DLD1 (cell line): ENCODE data around the gene TECTA.

Experiments
- in situ Hi-C: cut with HindIII; loops from 2 replicates; pipeline ENCODE4 v1.10.0; 2017; ENCODE audit warnings: low sequenced_read_pairs

TECTA gene

DNA sequence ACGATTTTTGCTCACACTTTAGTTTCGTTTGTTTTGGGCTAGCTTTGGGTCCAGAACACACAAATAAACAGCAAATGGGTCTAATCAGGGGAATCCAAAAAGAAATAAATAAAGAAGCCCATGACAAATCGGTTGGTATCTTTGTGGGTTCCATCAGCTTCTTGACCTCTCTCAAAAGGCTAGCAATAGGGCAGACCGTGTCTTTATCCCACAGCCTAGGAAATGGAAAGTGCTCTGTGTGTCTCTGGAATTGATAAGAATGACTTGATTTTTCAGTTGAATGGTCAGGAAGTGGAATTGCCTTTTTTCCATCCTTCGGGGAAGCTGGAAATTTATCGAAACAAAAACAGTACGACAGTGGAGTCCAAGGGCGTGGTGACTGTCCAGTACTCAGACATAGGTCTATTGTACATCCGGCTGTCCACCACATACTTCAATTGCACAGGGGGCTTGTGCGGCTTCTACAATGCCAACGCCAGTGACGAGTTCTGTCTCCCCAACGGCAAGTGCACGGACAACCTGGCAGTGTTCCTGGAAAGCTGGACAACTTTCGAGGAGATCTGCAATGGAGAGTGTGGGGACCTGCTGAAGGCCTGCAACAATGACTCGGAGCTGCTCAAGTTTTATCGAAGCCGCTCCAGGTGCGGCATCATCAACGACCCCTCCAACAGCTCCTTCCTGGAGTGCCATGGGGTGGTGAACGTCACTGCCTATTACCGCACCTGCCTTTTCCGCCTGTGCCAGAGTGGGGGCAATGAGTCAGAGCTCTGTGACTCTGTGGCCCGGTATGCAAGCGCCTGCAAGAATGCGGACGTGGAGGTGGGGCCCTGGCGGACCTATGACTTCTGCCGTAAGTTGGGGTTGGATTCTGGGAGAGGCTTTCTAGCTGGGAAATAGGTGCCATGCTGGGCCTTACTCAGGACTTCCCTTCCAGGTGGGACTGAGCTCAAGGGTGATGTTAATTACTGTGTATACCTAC lies 28.6 kb downstream of the TECTA start:
- in situ Hi-C loops: no loop called here

DNA sequence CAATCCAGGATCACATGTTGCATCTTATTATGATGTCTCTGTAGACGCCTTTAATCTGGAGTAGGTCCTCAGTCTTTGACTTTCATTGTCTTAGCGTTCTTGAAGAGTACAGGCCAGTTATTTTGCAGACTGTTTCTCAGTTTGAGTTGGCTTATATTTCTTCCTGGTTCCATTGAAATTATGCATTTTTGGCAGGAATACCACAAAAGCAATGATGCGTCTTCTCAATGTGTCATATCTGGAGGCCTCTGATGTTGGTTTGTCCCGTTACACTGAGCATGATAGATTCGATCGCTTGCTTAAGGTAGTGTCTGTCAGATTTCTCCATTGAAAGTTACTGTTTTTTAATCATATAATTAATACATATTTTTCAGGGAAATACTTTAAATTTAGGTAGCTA lies 30.6 kb downstream of the TECTA start:
- in situ Hi-C loops: no loop called here

- in situ Hi-C loops: no loop called here
These were observed 31.4 kb downstream of the TECTA start for GRCh38 chr11:121132211-121132976.

- in situ Hi-C loops: no loop called here
These were observed 33.8 kb downstream of the TECTA start for GRCh38 chr11:121134741-121135312.

GRCh38 chr11:121137005-121137404 lies 36.0 kb downstream of the TECTA start:
- in situ Hi-C loops: no loop called here

GRCh38 chr11:121138259-121138658 lies 37.2 kb downstream of the TECTA start:
- in situ Hi-C loops: no loop called here

DNA sequence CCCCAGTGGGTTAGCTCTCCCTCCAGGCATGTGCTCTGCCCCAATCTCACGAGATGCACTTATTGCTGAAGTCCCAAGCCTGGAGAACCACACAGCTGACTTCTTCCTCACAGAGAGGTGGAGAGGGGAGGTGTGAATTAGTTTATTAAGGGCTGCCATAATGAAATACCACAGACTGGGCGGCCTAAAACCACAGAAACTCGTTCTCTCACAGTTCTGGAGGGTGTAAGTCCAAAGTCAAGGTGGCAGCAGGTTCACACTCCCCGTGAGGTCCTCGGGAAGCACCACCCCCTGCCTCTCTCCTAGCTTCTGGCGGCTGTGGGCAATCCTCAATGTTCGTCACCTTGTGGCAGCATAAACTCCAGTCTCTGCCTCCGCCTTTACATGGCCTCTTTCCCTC lies 39.3 kb downstream of the TECTA start:
- in situ Hi-C loops: no loop called here

- in situ Hi-C loops: no loop called here
These were observed 40.0 kb downstream of the TECTA start for GRCh38 chr11:121141066-121141465.

- in situ Hi-C loops: no loop called here
These were observed 42.9 kb downstream of the TECTA start for GRCh38 chr11:121143921-121144320.

- in situ Hi-C loops: no loop called here
These were observed 43.7 kb downstream of the TECTA start for GRCh38 chr11:121144723-121145122.

DNA sequence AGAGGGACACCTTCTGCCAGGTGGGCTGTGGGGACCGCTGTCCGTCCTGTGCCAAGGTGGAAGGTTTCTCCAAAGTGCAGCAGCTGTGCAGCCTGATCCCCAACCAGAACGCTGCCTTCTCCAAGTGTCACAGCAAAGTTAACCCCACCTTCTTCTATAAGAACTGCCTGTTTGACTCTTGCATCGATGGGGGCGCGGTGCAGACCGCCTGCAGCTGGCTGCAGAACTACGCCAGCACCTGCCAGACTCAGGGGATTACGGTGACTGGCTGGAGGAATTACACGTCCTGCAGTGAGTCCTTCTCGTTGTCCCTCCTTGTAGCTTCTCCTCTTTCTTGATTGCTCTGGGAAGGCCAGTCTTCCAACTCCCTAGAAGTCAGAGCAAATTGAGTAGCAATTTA lies 44.8 kb downstream of the TECTA start:
- in situ Hi-C loops: no loop called here

DNA sequence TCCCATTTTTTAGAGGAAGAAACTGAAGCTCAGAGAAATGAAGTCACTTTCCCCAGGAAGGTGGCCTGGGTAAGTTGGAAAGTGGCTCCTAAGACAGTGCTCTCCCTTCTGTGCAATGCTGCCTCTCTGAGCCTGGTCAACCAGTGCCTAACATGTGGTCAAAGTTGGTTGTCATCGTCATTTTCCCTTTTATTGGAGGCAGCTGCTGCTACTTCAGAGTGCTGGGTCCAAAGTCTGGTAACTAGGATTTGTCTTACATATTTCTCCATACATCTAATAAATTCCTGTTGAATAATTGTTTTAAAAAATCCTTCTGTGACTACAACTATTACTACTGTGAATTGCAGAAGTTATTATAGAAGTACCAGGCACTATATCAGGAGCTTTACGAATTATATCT lies 48.1 kb downstream of the TECTA start:
- in situ Hi-C loops: no loop called here

DNA sequence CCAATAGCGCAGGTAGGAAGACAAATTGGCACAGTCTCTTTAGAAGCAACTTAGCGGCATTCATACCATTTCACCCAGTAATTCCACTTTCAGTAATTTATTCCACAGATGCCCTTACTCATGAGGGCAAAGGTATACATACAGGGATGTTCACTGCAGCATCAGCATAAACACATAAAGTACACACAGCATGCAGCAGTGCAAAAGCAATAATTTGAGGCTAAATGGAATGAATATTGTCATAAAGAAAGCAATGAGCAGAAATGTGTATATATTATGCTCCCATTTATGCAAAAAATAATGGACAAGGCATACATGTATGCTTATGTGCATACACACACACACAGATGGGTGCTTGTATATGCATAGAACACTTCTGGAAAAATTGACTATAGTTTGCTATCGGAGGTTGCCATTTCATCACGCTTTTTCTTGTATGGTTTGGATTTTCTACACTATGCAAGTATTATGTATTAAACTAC lies 50.2 kb downstream of the TECTA start:
- in situ Hi-C loops: no loop called here

DNA sequence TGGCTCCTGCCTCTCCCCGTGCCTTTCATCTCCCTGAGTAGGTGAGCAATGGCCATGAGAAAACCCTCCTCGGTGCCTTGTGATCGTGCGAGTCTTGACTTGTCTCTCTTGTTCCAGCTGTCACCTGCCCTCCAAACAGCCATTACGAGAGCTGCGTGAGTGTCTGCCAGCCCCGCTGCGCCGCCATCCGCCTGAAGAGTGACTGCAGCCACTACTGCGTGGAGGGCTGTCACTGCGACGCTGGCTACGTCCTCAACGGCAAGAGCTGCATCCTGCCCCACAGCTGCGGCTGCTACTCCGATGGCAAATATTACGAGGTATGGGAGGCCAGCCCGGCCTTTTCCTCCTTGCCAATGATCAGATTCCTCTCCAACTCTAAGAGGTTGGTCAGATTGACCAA lies 51.7 kb downstream of the TECTA start:
- in situ Hi-C loops: no loop called here

- in situ Hi-C loops: no loop called here
These were observed 52.4 kb downstream of the TECTA start for GRCh38 chr11:121153472-121153871.

DNA sequence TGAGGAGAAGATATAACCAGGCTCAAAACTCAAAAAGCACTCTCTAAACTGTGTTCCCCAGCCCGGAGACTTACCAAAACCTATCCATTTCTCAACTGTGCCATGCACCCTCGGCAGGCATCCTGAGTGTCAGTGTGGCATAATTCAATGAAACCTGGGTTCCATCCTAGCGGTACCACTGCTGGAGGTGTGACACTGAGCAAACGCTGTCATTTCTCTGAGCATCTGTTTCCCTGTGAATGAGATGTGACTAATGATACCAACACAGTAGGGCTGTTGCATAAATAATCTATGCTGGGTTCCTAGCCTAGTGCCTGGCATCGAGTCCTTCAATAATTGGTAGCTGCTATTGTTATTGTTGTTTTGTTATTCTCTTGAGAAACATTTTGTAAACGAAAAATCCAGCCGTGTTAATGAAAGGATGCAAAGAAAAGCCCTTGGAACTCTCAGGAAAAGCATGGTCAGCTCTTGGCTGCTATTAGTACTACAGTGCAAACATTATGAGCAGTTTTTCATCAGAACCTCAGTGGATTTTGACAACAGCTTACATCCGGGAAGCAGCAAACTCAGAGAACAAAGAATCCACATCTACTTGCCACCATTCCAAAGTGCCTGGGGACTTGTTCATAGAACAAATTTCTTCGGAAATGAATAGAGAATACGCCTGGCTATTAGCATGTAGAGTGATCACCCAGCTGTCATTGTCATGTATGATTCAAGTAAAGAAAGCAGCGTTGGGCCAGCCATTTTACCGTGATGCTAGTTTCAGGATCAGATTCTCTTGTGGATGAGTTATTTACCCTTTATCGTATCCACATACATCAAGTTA lies 53.7 kb downstream of the TECTA start:
- in situ Hi-C loops: no loop called here

GRCh38 chr11:121157756-121158155 lies 56.7 kb downstream of the TECTA start:
- in situ Hi-C loops: no loop called here

- in situ Hi-C loops: no loop called here
These were observed 58.7 kb downstream of the TECTA start for GRCh38 chr11:121159741-121160140.

DNA sequence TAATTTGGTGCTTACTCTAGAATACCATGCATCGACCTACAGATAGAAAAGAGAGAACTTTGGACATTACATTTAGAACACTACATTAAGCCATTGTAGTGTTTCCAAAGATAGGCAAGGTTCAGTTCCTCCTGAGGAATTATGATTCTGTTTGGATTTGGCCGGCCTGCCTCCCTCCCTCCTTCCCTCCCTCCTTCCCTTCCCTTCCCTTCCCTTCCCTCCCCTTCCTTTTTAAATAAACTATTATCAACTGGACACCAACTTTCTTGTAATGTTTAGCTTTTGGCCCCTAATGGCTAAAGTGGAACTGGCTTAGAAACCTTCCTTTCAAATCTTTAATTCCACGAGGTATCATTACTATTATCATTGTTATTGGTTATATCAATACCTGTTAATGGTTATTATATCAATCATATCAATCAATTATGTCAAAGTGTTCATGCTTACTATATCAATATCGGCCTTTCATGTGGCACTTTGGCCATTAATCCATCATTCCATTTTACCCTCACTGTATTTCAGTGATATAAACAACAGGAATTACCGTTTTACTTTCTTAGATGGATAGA lies 60.4 kb downstream of the TECTA start:
- in situ Hi-C loops: no loop called here

DNA sequence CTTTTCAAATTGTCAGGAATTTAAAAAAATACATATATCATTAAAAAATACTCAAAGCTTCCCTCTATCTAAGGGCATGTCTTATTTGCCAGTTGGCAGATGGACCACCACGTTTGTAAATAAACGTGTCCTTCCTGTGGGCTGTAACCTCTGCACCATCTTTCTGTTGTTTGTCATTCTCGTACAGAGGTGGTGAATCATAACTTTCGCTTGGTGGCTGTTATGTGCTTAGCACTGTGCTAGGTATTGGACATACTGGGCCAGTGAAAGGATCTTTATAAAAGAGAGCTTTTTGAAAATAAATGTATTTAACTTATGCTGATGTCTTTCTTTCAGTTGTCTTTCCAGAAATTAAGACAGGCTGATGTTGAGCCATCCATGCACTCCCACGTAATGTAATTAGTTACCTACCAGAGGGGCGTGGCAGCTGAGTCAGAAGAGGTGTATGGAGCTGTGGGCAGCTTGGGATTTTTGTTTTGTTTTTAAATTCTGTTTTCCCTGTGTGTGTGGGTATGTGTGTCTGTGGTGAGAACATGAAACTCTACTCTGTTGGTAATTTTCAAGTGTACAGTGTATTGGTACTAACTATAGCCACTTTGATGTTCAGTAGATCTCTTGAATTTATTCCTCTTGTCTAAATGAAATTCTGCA lies 62.7 kb downstream of the TECTA start:
- in situ Hi-C loops: no loop called here
